ENCODE measurements around the gene PSMB2.

Gene PSMB2

DNA sequence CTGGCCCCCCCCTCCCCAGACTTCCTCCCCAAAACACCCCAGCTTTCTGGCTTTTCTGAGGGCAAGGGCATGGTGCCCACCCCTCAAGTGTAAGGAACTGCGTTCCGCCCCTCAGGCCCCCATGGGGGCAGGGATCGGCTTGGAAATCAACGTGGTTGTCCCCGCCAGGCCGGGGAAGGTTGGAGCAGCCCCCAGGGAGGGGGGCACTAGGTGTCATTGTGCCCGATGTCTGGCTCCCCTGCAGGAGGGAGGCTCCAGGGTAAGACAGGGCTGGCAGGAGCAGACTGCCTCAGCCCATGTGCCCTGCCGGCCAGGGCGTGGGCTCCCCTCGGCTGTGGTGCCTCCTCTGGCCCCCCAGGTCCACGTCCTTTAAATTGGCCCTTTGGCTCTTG is 75.6 kb downstream of the PSMB2 start:
- H3K36me3 ChIP-seq (ENCODE audit: control insufficient read depth in 1 of 2, insufficient read depth in 2 of 2, low read length in 2 of 2) = peaks cover 2 to 9% of the 10 kb centered on the region in 2 donors
- no peaks in the 10 kb centered on the region for H3K27me3 ChIP-seq (ENCODE audit: control insufficient read depth in 1 of 2, insufficient read depth in 2 of 2, low read length in 2 of 2)
- H3K4me1 ChIP-seq (ENCODE audit: control insufficient read depth in 1 of 2, insufficient read depth in 2 of 2, low read length in 2 of 2) = peaks cover 4% of the 10 kb centered on the region in 2 donors
- no peak overlapping the region for H3K9ac ChIP-seq (ENCODE audit: low read depth in 1 of 2, low read length in 2 of 2)
- H3K27ac ChIP-seq (ENCODE audit: low read depth, low read length) = no peak overlapping the region
- H3K4me3 ChIP-seq (ENCODE audit: low read depth in 1 of 2, low read length in 2 of 2) = no peak overlapping the region
- no peaks in the 10 kb centered on the region for H3K9me3 ChIP-seq (ENCODE audit: control insufficient read depth in 1 of 2, low read length in 2 of 2)

DNA sequence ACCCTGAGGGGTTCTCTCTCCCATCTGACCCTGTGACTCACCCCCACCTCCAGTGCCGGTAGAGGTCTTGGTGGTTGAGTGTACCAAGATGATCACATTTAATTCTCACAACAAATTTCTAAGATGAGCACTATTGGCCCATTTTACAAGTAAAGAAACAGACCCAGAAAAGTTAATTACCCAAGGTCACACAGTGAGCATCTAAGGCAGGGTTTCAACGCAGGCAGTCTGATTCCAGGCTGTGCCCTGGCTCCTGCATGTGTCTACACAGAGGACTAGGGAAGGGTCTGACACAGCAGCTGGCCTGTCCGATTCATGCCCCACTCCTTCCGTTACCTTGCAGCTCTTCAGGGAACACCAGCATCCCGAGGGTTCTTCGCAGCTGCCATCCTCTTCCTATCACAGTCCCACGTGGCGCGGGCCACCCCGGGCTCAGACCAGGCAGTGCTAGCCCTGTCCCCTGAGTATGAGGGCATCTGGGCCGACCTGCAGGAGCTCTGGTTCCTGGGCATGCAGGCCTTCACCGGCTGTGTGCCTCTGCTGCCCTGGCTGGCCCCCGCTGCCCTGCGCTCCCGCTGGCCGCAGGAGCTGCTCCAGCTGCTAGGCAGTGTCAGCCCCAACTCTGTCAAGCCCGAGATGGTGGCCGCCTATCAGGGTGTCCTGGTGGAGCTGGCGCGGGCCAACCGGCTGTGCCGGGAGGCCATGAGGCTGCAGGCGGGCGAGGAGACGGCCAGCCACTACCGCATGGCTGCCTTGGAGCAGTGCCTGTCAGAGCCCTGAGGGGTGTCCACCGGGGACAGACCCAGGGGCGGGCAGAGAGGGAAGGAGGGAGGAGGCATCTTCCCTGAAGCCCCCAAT is 76.2 kb downstream of the PSMB2 start:
- H3K4me3 ChIP-seq (ENCODE audit: low read depth in 1 of 2, low read length in 2 of 2) = no peak overlapping the region
- peaks cover 4 to 8% of the 10 kb centered on the region in 2 donors for H3K4me1 ChIP-seq (ENCODE audit: control insufficient read depth in 1 of 2, insufficient read depth in 2 of 2, low read length in 2 of 2)
- H3K9ac ChIP-seq (ENCODE audit: low read depth in 1 of 2, low read length in 2 of 2) = no peak overlapping the region
- no peak overlapping the region for H3K27ac ChIP-seq (ENCODE audit: low read depth, low read length)
- peaks cover 2 to 9% of the 10 kb centered on the region in 2 donors for H3K36me3 ChIP-seq (ENCODE audit: control insufficient read depth in 1 of 2, insufficient read depth in 2 of 2, low read length in 2 of 2)
- H3K9me3 ChIP-seq (ENCODE audit: control insufficient read depth in 1 of 2, low read length in 2 of 2) = no peaks in the 10 kb centered on the region
- no peaks in the 10 kb centered on the region for H3K27me3 ChIP-seq (ENCODE audit: control insufficient read depth in 1 of 2, insufficient read depth in 2 of 2, low read length in 2 of 2)

DNA sequence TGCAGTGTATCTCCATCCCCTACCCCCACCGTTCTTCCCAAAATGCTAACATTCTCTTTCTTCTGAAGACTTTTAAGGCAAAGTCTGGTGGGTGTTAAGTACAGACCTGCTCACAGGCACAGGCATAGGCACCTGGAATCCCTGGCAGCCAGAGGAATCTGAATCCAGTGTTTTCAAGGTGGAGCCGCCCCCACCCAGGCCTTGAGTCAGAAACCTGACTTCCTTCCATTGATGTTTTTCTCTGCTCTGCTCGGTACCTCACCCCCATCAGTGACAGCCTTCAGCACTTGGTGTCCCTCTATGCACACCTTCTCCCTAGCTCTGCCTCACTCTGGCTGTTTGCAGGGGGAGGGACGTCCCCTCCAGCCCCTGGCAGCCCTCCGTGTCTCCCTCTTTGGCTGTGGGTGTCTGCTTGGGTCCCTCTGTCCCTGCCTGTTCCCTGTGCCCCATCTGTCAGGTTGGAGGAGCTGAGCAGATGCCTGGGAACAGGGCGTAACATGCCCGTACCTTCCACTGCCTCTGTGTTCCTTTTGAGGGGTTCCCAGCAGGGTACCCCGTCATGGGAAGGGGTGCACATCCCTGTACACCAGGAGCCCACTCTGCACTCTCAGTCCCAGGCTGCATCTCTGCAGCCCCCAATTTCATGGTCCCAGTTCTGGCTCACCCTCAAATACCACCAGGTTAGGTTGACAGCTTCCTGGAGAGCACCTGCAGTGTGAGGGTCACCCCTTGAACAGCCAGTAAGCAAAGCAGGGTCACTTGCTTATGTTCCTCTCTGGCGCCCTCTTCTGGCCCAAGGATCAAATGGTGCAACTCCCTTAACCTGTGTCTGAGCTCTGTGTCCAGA is 77.1 kb downstream of the PSMB2 start:
- Histone ChIP-seq H3K4me1 (ENCODE audit: control insufficient read depth in 1 of 2, insufficient read depth in 2 of 2, low read length in 2 of 2) (peaks cover 4 to 8% of the 10 kb centered on the region in 2 donors), H3K36me3 (ENCODE audit: control insufficient read depth in 1 of 2, insufficient read depth in 2 of 2, low read length in 2 of 2) (peaks cover 2 to 9% of the 10 kb centered on the region in 2 donors), H3K4me3 (ENCODE audit: low read depth in 1 of 2, low read length in 2 of 2) (no peak overlapping the region), H3K27me3 (ENCODE audit: control insufficient read depth in 1 of 2, insufficient read depth in 2 of 2, low read length in 2 of 2) (no peaks in the 10 kb centered on the region), H3K9me3 (ENCODE audit: control insufficient read depth in 1 of 2, low read length in 2 of 2) (no peaks in the 10 kb centered on the region), H3K9ac (ENCODE audit: low read depth in 1 of 2, low read length in 2 of 2) (no peak overlapping the region), H3K27ac (ENCODE audit: low read depth, low read length) (no peak overlapping the region)

DNA sequence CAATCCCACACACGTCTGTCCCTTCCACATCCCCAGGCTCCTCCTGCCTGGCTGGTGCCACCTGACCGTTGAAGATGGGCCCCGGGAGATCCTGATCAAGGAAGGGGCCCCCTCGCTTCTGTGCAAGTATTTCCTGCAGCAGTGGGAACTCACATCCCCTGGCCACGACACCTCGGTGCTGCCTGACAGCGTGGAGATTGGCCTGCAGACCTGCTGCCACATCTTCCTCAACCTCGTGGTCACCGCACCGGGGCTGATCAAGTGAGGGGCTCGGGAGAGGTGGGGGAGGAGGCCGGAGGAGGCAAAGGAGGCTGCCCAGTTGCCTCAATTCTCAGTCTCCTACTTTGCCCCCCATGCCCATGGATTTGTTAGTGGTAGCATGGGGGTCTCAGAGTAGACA is 78.2 kb downstream of the PSMB2 start:
- Histone ChIP-seq H3K27ac (ENCODE audit: low read depth, low read length) (no peak overlapping the region), H3K9ac (ENCODE audit: low read depth in 1 of 2, low read length in 2 of 2) (no peak overlapping the region), H3K4me1 (ENCODE audit: control insufficient read depth in 1 of 2, insufficient read depth in 2 of 2, low read length in 2 of 2) (peaks cover 10 to 13% of the 10 kb centered on the region in 2 donors), H3K4me3 (ENCODE audit: low read depth in 1 of 2, low read length in 2 of 2) (no peak overlapping the region), H3K27me3 (ENCODE audit: control insufficient read depth in 1 of 2, insufficient read depth in 2 of 2, low read length in 2 of 2) (no peaks in the 10 kb centered on the region), H3K36me3 (ENCODE audit: control insufficient read depth in 1 of 2, insufficient read depth in 2 of 2, low read length in 2 of 2) (peaks cover 2 to 9% of the 10 kb centered on the region in 2 donors), H3K9me3 (ENCODE audit: control insufficient read depth in 1 of 2, low read length in 2 of 2) (no peaks in the 10 kb centered on the region)

DNA sequence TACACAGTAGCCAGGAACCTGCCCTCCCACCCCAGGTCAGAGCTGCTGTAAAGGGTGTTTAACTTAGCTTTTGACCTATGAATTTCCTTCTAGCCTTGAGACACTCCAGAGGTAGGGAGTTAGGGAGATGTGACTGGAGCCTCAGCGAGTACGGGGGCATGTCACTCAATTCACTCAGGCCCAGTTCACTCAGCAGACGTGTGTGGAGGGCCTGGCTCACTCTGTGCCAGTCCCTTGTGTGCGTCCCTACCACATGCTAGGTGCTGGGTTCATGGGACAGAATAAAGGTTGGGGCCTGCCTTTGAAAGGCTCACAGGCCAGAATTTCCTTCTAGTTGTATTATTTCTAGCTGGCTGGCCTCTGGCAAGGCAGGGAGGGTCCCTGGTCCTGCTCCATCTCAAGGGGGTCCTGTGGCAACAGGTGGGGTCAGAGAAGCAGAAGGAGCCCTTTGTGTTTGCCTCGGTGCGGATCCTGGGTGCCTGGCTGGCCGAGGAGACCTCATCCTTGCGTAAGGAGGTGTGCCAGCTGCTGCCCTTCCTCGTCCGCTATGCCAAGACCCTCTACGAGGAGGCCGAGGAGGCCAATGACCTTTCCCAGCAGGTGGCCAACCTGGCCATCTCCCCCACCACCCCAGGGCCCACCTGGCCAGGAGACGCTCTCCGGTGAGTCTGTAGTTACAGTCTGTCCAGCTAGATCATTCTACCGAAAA is 79.2 kb downstream of the PSMB2 start:
- Histone ChIP-seq H3K36me3 (ENCODE audit: control insufficient read depth in 1 of 2, insufficient read depth in 2 of 2, low read length in 2 of 2) (peaks cover 2 to 9% of the 10 kb centered on the region in 2 donors), H3K4me1 (ENCODE audit: control insufficient read depth in 1 of 2, insufficient read depth in 2 of 2, low read length in 2 of 2) (peaks cover 14 to 20% of the 10 kb centered on the region in 2 donors), H3K9ac (ENCODE audit: low read depth in 1 of 2, low read length in 2 of 2) (no peak overlapping the region), H3K27me3 (ENCODE audit: control insufficient read depth in 1 of 2, insufficient read depth in 2 of 2, low read length in 2 of 2) (no peaks in the 10 kb centered on the region), H3K4me3 (ENCODE audit: low read depth in 1 of 2, low read length in 2 of 2) (no peak overlapping the region), H3K27ac (ENCODE audit: low read depth, low read length) (no peak overlapping the region), H3K9me3 (ENCODE audit: control insufficient read depth in 1 of 2, low read length in 2 of 2) (no peaks in the 10 kb centered on the region)

DNA sequence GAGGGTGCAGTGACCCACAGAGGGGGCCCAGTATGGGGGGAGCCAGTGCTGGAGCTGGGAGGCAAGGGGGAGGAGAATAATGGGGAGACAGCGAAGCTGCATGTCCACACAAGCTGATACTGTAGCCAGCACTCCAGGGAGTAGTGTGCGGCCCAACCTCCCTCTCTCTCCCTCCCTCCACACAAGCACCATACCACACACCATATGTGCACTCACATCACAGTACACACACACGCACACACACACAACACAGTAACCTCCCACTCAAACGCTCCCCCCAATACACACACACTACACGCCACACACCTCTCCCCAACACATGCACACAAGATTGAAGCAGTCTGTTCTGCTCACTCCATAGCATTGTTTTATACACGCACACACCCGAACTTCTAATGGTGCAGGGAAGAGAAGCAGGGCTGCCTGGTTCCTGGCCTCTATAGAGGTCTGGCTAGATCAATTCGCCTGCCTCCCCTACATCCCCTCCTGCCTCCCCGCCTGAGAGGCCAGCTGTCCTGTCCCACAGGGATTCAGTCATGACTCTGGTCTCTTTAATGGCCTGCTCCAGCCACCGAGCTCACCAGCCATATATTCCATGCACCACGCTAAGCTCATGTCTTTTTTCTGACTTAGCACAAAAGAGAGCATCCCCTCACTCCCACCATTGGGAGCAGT is 79.9 kb downstream of the PSMB2 start:
- Histone ChIP-seq H3K27ac (ENCODE audit: low read depth, low read length) (no peak overlapping the region), H3K27me3 (ENCODE audit: control insufficient read depth in 1 of 2, insufficient read depth in 2 of 2, low read length in 2 of 2) (no peaks in the 10 kb centered on the region), H3K4me3 (ENCODE audit: low read depth in 1 of 2, low read length in 2 of 2) (no peak overlapping the region), H3K4me1 (ENCODE audit: control insufficient read depth in 1 of 2, insufficient read depth in 2 of 2, low read length in 2 of 2) (peaks cover 16 to 24% of the 10 kb centered on the region in 2 donors), H3K9ac (ENCODE audit: low read depth in 1 of 2, low read length in 2 of 2) (no peak overlapping the region), H3K9me3 (ENCODE audit: control insufficient read depth in 1 of 2, low read length in 2 of 2) (no peaks in the 10 kb centered on the region), H3K36me3 (ENCODE audit: control insufficient read depth in 1 of 2, insufficient read depth in 2 of 2, low read length in 2 of 2) (peaks cover 2 to 4% of the 10 kb centered on the region in 2 donors)

DNA sequence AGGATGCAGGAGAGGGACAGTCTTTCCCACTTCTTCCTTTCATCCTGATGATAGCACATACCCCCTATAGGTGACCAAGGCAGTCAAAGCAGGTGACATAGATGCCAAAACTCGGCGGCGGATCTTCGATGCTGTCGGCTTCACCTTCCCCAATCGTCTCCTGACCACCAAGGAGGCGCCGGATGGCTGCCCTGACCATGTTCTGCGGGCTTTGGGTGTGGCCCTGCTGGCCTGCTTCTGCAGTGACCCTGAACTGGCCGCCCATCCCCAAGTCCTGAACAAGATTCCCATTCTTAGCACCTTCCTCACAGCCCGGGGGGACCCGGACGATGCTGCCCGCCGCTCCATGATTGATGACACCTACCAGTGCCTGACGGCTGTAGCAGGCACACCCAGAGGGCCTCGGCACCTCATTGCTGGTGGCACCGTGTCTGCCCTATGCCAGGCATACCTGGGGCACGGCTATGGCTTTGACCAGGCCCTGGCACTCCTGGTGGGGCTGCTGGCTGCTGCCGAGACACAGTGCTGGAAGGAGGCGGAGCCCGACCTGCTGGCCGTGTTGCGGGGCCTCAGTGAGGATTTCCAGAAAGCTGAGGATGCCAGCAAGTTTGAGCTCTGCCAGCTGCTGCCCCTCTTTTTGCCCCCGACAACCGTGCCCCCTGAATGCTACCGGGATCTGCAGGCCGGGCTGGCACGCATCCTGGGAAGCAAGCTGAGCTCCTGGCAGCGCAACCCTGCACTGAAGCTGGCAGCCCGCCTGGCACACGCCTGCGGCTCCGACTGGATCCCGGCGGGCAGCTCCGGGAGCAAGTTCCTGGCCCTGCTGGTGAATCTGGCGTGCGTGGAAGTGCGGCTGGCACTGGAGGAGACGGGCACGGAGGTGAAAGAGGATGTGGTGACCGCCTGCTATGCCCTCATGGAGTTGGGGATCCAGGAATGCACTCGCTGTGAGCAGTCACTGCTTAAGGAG is 80.8 kb downstream of the PSMB2 start:
- no peaks in the 10 kb centered on the region for H3K27me3 ChIP-seq (ENCODE audit: control insufficient read depth in 1 of 2, insufficient read depth in 2 of 2, low read length in 2 of 2)
- H3K9me3 ChIP-seq (ENCODE audit: control insufficient read depth in 1 of 2, low read length in 2 of 2) = no peaks in the 10 kb centered on the region
- H3K27ac ChIP-seq (ENCODE audit: low read depth, low read length) = no peak overlapping the region
- peaks cover 2 to 3% of the 10 kb centered on the region in 2 donors for H3K36me3 ChIP-seq (ENCODE audit: control insufficient read depth in 1 of 2, insufficient read depth in 2 of 2, low read length in 2 of 2)
- H3K4me1 ChIP-seq (ENCODE audit: control insufficient read depth in 1 of 2, insufficient read depth in 2 of 2, low read length in 2 of 2) = peaks cover 25 to 33% of the 10 kb centered on the region in 2 donors
- H3K9ac ChIP-seq (ENCODE audit: low read depth in 1 of 2, low read length in 2 of 2) = no peak overlapping the region
- peak overlapping the region in 1 of 2 donors; percentile 3 for H3K4me3 ChIP-seq (ENCODE audit: low read depth in 1 of 2, low read length in 2 of 2)

DNA sequence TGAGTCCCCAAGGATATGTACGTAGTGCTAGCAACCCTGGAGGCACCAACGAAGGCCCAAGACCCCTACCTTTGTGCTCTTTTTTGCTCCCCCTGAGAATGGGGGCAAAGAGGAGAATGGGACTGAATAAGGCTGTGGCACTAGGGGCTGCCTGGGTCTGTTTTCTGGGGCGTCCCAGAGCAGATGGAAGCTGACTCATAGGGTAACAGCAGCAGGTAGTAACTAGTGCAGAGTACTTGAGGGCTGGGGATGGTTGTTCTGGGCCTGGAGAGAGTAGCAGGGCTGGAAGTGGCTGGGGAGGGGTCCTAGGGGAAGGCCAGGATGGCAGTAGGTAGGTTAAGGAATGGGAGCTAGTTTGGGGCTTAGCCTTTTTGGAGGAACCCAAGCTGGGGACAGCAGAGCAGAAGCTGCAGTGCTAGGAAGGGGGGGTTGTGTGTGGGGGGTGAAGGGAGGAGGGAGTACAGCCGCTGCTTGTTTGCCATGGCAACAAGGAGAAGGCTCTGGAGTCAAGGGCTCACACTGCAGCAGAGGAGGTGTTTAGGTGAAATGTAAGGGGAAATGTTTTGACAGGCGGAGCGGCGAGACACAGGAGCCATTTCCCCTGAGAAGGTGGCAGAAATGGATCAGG is 81.9 kb downstream of the PSMB2 start:
- Histone ChIP-seq H3K9ac (ENCODE audit: low read depth in 1 of 2, low read length in 2 of 2) (no peak overlapping the region), H3K27me3 (ENCODE audit: control insufficient read depth in 1 of 2, insufficient read depth in 2 of 2, low read length in 2 of 2) (no peaks in the 10 kb centered on the region), H3K27ac (ENCODE audit: low read depth, low read length) (no peak overlapping the region), H3K4me3 (ENCODE audit: low read depth in 1 of 2, low read length in 2 of 2) (no peak overlapping the region), H3K9me3 (ENCODE audit: control insufficient read depth in 1 of 2, low read length in 2 of 2) (no peaks in the 10 kb centered on the region), H3K4me1 (ENCODE audit: control insufficient read depth in 1 of 2, insufficient read depth in 2 of 2, low read length in 2 of 2) (peaks cover 35 to 44% of the 10 kb centered on the region in 2 donors), H3K36me3 (ENCODE audit: control insufficient read depth in 1 of 2, insufficient read depth in 2 of 2, low read length in 2 of 2) (peaks cover 2 to 3% of the 10 kb centered on the region in 2 donors)

Measured in duodenal mucosa (tissue), 2 donors.